K562 (cell line): ENCODE results near the gene VIPR1. TPM values are rescaled to one million over a fixed set of nuclear protein-coding genes. Genes with fewer than 3 reads are reported as not detected.

Experiments
- ATAC-seq: fragments of 200-7000 bp; cut with Tn5 transposase; 3 replicates; pipeline ENCODE4 v1.9.1; 2020; ENCODE audit warnings: moderate library complexity
- BruUV-seq: library from RNA; stranded (reverse); fragments of 400-500 nt; replicated peaks from 2 replicates; lab custom pipeline; 2021; lab: Mats Ljungman, UMichigan
- CTCF ChIA-PET: fragments of 300-600 bp; formaldehyde crosslinking; extraction: SDS; loops from one replicate; lab custom pipeline; 2021; ENCODE audit warnings: low intra/inter-chr PET ratio; lab: Yijun Ruan, JAX
- POLR2A ChIA-PET: fragments of 300-600, 350-650 bp; sonication (Branson Sonifier 250); formaldehyde crosslinking; extraction: SDS; loops from one replicate; lab custom pipeline; 2021; ENCODE audit warnings: antibody characterized with exemption, inconsistent platforms; lab: Yijun Ruan, JAX
- DNase-seq, 4 experiments: peaks; one replicate each; pipeline versions ENCODE4 v3.0.0 to v3.0.0-alpha.2; 2011 to 2018; ENCODE audit warnings: low spot score in 3 of 4, mixed read lengths in 3 of 4; ENCODE audit errors: extremely low read depth in 1 of 4
- FAIRE-seq: peaks from 2 replicates; lab custom pipeline; 2011; peaks lifted over from hg19 to GRCh38; lab: Jason Lieb, UNC
- H2AFZ ChIP-seq: 2 replicates; pipeline ENCODE4 v1.6.0; 2011; ENCODE audit warnings: low read depth, low read length, control low read depth, inconsistent platforms
- H3K27ac ChIP-seq: fragments of 200-600 bp; 3 replicates; pipeline ENCODE4 v1.8.0; 2011; ENCODE audit warnings: low read depth, mild to moderate bottlenecking, control low read depth, inconsistent platforms, low read length, moderate library complexity, mixed read lengths; ENCODE audit errors: extremely low read depth
- H3K27me3 ChIP-seq, 2 experiments: fragments of 300-600 bp in 1 of 2; 2 replicates in 1 of 2; 3 replicates in 1 of 2; pipeline versions ENCODE4 v1.6.0 to v1.8.0; 2011; ENCODE audit warnings: inconsistent platforms in 2 of 2, low read length in 2 of 2, mild to moderate bottlenecking in 1 of 2, mixed read lengths in 1 of 2, moderate library complexity in 1 of 2; ENCODE audit not compliant: control insufficient read depth in 2 of 2, insufficient read depth in 2 of 2
- H3K36me3 ChIP-seq: fragments of 300-600 bp; 3 replicates; pipeline ENCODE4 v1.8.0; 2011; ENCODE audit warnings: mild to moderate bottlenecking, low read length, inconsistent platforms; ENCODE audit not compliant: control insufficient read depth, insufficient read depth
- H3K4me1 ChIP-seq, 2 experiments: fragments of 200-600 bp in 1 of 2; replicated peaks in 1 of 2; 2 replicates in 1 of 2; 3 replicates in 1 of 2; pipeline versions ENCODE4 v1.5.1 to v1.8.0; 2011; ENCODE audit warnings: inconsistent platforms in 2 of 2, low read length in 2 of 2, mild to moderate bottlenecking in 1 of 2, mixed read lengths in 1 of 2, moderate library complexity in 1 of 2; ENCODE audit not compliant: control insufficient read depth in 2 of 2, insufficient read depth in 2 of 2
- H3K4me2 ChIP-seq: 2 replicates; pipeline ENCODE4 v1.6.1; 2011; ENCODE audit warnings: low read length, control low read depth, inconsistent platforms, mixed read lengths; ENCODE audit not compliant: insufficient read depth
- H3K4me3 ChIP-seq: fragments of 200-600 bp; sonication (generic), shearing (Covaris generic); 2 replicates; pipeline ENCODE4 v1.5.1; 2016; ENCODE audit warnings: control low read depth, inconsistent platforms
- H3K79me2 ChIP-seq: fragments of 200-600 bp; 3 replicates; pipeline ENCODE4 v1.8.0; 2011; ENCODE audit warnings: low read length, inconsistent platforms; ENCODE audit not compliant: control insufficient read depth, insufficient read depth
- H3K9ac ChIP-seq, 2 experiments: 2 replicates each; pipeline versions ENCODE4 v1.6.0 to v1.6.1; 2011; ENCODE audit warnings: low read depth in 2 of 2, low read length in 2 of 2, control low read depth in 1 of 2, inconsistent platforms in 1 of 2, mild to moderate bottlenecking in 1 of 2, mixed read lengths in 1 of 2; ENCODE audit not compliant: insufficient read depth in 1 of 2
- H3K9me1 ChIP-seq: one replicate; pipeline ENCODE4 v1.6.0; 2011; ENCODE audit warnings: inconsistent platforms, mild to moderate bottlenecking, low read length, moderate library complexity; ENCODE audit not compliant: control insufficient read depth, insufficient read depth
- H3K9me3 ChIP-seq: replicated peaks from 2 replicates; pipeline ENCODE4 v1.5.1; 2011; ENCODE audit warnings: low read depth, low read length, inconsistent platforms; ENCODE audit not compliant: control insufficient read depth, insufficient read depth
- H4K20me1 ChIP-seq: replicated peaks from 2 replicates; pipeline ENCODE4 v1.6.1; 2011; ENCODE audit warnings: low read length, inconsistent platforms, mixed read lengths; ENCODE audit not compliant: control insufficient read depth, insufficient read depth
- POLR2A ChIP-seq: fragments of 450-650 bp; conservative IDR thresholded peaks from 2 replicates; pipeline ENCODE4 v1.6.1; 2016
- RAD51 ChIP-seq: fragments of 450-650 bp; IDR thresholded peaks from 2 replicates; pipeline ENCODE4 v1.7.1; 2016; ENCODE audit warnings: low read depth, mild to moderate bottlenecking, borderline replicate concordance
- RCOR1 ChIP-seq, 2 experiments: IDR thresholded peaks; 2 replicates each; pipeline ENCODE4 v1.6.1; 2012; ENCODE audit warnings: low read depth in 2 of 2, low read length in 2 of 2, borderline replicate concordance in 1 of 2, improper control_type of control experiment in 1 of 2
- ZNF551 ChIP-seq: fragments of 250-450 bp; sonication (Bioruptor Pico); IDR thresholded peaks from 2 replicates; pipeline ENCODE4 v1.5.0; 2021; ENCODE audit warnings: mild to moderate bottlenecking, moderate library complexity
- WGBS: fragments of 100-300 bp; shearing (Covaris generic); methylation state at CpG from one replicate; pipeline ENCODE4 v1.1.6; 2016; ENCODE audit warnings: low coverage, mixed read lengths; ENCODE audit not compliant: insufficient coverage; ENCODE audit errors: missing lambda C conversion rate; 5-methylcytosine and 5-hydroxymethylcytosine counted together
- in situ Hi-C: fragments of 300-500 bp; cut with MboI; formaldehyde crosslinking; loops from 4 replicates; pipeline ENCODE4 v1.15.0; 2018; ENCODE audit warnings: inconsistent platforms, mixed read lengths
- intact Hi-C: fragments of 100-400 bp; cut with micrococcal nuclease; formaldehyde crosslinking; loops from 2 replicates; pipeline ENCODE4 v1.14.2; 2022
- polyA plus RNA-seq, 8 experiments: library from polyadenylated mRNA; depleted of rRNA in 4 of 8; stranded (reverse) in 5 of 8; unstranded in 3 of 8; fragments of >200 nt; fragmentation: Nextera tagmentation in 2 of 8; fragmentation: Illumina TruSeq in 1 of 8; extraction: Ambion mirVana in 2 of 8; extraction: Trizol in 1 of 8; gene quantifications; 2 replicates each; pipeline versions ENCODE4 v1.2.1 to v1.2.3, GENCODE V29; 2011 to 2014; ENCODE audit warnings: inconsistent platforms in 1 of 8, missing spikeins in 1 of 8
- total RNA-seq, 7 experiments: library from RNA; depleted of rRNA in 6 of 7; stranded (reverse); fragments of >200 nt in 6 of 7; fragmentation: Illumina TruSeq in 2 of 7; extraction: Trizol in 2 of 7; gene quantifications; 2 replicates each; pipeline versions ENCODE4 v1.2.1 to v1.2.3, GENCODE V29; 2011 to 2021; ENCODE audit warnings: low replicate concordance in 1 of 7
- TF ChIP-seq, protein P1 (sequence below): fragments of 450-650 bp; formaldehyde crosslinking; IDR thresholded peaks from 2 replicates; pipeline ENCODE4 v1.4.0; 2020; ENCODE audit warnings: mild to moderate bottlenecking, mixed read lengths

VIPR1 gene
- total and polyA plus RNA-seq, 9 of the 15 experiments (the other 6 are each of a cell fraction or from before 2014, with no cell fraction given) = 0.04 to 0.38 (median 0.12) TPM; not detected in 3

DNA sequence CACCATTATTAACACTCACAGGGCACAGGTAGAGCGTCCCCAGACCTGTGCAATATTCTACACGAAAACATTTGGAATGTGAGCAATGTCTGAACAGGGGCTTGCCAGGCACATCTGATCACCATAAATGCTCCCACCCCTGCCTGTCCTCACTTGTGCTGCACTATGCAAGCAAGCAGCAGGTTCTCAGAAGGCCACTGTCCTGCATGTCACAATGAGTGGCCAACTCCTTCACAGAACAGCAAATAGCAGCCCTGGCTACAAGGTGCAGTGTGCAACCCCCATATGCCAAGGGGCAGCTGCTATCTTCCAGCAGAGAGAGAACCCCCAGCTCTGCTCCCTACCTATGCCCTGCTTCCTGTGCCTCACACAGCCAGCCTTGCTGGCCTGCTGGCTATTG is 46.7 kb downstream of the VIPR1 start:
- no peak overlapping the region for H3K27ac ChIP-seq
- in situ Hi-C loops = no loop called here
- no peaks in the 10 kb centered on the region for H3K79me2 ChIP-seq
- H3K4me3 ChIP-seq = no peak overlapping the region
- 0 out of 5 replicates have a peak, but pooled peaks cover 0 to 4% of the 10 kb centered on the region in 2 experiments for H3K27me3 ChIP-seq
- ChIA-PET POLR2A (interaction anchor here (0.7 to 0.8 kb wide), 2 partner anchors 12 to 55 kb away, joined by 4 read pairs; no protein-coding TSS in a partner anchor), CTCF (no interaction called here)
- no peaks in the 10 kb centered on the region for H3K9me1 ChIP-seq
- BruUV-seq = no TSS peak
- peaks cover 48% of the 10 kb centered on the region for H3K36me3 ChIP-seq
- H4K20me1 ChIP-seq = peaks cover 14% of the 10 kb centered on the region
- intact Hi-C loops = loop anchor here (5.0 kb wide), 1 partner anchor 317 kb away; no protein-coding TSS in a partner anchor
- no peak overlapping the region for H2AFZ ChIP-seq
- 76% methylated on average over 2 of the region's 2 CpGs for WGBS
- DNase-seq (no peak), ATAC-seq (peak; percentile 12; the same call in 2 of the 3 replicates), FAIRE-seq (no peak)
- no peaks in the 10 kb centered on the region for H3K9me3 ChIP-seq
- H3K4me2 ChIP-seq = no peak overlapping the region
- no peaks in the 10 kb centered on the region for H3K4me1 ChIP-seq
- H3K9ac ChIP-seq = no peak overlapping the region
- TF ChIP-seq ZNF551 (CRISPR knock-in tag) = no peak
- TF ChIP-seq POLR2A = 0 out of 2 replicates have a peak, but pooled peaks have one; percentile 12

DNA sequence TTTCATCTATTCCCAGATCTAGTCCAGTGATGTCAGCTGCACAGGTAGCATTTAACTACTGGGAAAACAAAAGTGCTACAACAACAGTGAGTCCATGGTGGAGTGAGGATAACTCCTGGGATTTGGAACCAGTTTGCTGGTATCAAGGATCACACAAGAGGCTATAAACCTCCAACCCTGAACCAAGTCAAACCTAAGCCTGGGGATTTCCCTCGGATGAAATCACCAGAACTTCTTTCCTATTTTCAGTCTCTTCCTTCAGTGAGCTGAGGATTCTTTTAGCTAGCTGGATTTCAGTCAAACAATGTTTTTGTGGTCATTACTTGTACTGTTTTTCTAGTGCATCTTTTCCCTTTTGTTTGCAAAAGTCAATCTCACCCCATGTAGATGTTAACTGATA is 47.8 kb downstream of the VIPR1 start:
- FAIRE-seq = peak; percentile 19
- Histone ChIP-seq H3K9me3 (no peaks in the 10 kb centered on the region), H3K4me2 (no peak overlapping the region), H3K36me3 (peaks cover 56% of the 10 kb centered on the region), H3K9ac (no peak overlapping the region), H3K4me3 (no peak overlapping the region), H2AFZ (no peak overlapping the region), H4K20me1 (peaks cover 14% of the 10 kb centered on the region), H3K27ac (no peak overlapping the region), H3K27me3 (no peaks in the 10 kb centered on the region), H3K9me1 (no peaks in the 10 kb centered on the region), H3K79me2 (no peaks in the 10 kb centered on the region), H3K4me1 (no peaks in the 10 kb centered on the region)
- CTCF ChIA-PET = no interaction called here
- 50% methylated on average over 1 of the region's 1 CpG for WGBS
- intact Hi-C loops = no loop called here
- no peak for ATAC-seq
- POLR2A ChIA-PET = no interaction called here
- no peak for DNase-seq
- in situ Hi-C loops = no loop called here
- BruUV-seq = no TSS peak
- TF ChIP-seq RAD51 = no peak
- no peak for TF ChIP-seq RCOR1 (IDR thresholded peaks at IDR 0.05; ENCODE audit: borderline replicate concordance in 1 of 2, low read depth in 2 of 2, low read length in 2 of 2)
- TF ChIP-seq, protein P1, sequence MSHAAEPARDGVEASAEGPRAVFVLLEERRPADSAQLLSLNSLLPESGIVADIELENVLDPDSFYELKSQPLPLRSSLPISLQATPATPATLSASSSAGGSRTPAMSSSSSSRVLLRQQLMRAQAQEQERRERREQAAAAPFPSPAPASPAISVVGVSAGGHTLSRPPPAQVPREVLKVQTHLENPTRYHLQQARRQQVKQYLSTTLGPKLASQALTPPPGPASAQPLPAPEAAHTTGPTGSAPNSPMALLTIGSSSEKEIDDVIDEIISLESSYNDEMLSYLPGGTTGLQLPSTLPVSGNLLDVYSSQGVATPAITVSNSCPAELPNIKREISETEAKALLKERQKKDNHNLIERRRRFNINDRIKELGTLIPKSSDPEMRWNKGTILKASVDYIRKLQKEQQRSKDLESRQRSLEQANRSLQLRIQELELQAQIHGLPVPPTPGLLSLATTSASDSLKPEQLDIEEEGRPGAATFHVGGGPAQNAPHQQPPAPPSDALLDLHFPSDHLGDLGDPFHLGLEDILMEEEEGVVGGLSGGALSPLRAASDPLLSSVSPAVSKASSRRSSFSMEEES = no peak
